Upper lobe of right lung (tissue), 1 donor: ENCODE data around the gene LRRC1. TPM values are rescaled to one million over a fixed set of nuclear protein-coding genes. Genes with fewer than 3 reads are reported as not detected.

ENCODE experiments used
- ATAC-seq: fragments of 200-7000 bp; cut with Tn5 transposase; one replicate; pipeline ENCODE4 v1.9.1; 2020; ENCODE audit warnings: mild to moderate bottlenecking, moderate library complexity
- DNase-seq: peaks from one replicate; pipeline ENCODE4 v3.0.0-alpha.2; 2020
- H3K27ac ChIP-seq: fragments of 200-600 bp; one replicate; pipeline ENCODE4 v1.8.0; 2022
- H3K27me3 ChIP-seq: fragments of 200-600 bp; one replicate; pipeline ENCODE4 v1.8.0; 2022; ENCODE audit warnings: mild to moderate bottlenecking
- H3K36me3 ChIP-seq: fragments of 200-600 bp; one replicate; pipeline ENCODE4 v1.8.0; 2022
- H3K4me1 ChIP-seq: fragments of 200-600 bp; one replicate; pipeline ENCODE4 v1.8.0; 2022
- H3K4me3 ChIP-seq: fragments of 200-600 bp; one replicate; pipeline ENCODE4 v1.8.0; 2022; ENCODE audit warnings: mild to moderate bottlenecking
- H3K9me3 ChIP-seq: fragments of 200-600 bp; one replicate; pipeline ENCODE4 v1.8.0; 2022
- intact Hi-C: fragments of 100-400 bp; cut with DNase I; formaldehyde crosslinking; loops from one replicate; pipeline ENCODE4 v1.11.0; 2022
- total RNA-seq: library from RNA; stranded (reverse); fragmentation: NEBNext Ultra II Directional; extraction: Animal tissue kit (Norgen Biotek cat#: 25700); gene quantifications from one replicate; pipeline ENCODE4 v1.2.1, GENCODE V29; 2021
- TF ChIP-seq, protein P1 (sequence below): fragments of 200-600 bp; IDR thresholded peaks from one replicate; pipeline ENCODE4 v1.8.0; 2022; ENCODE audit warnings: antibody characterized with exemption
- donor health status: DM: no; HTN: yes; CAD: no; lungs with severe emphysema.

LRRC1 gene
- total RNA-seq, 1 donor from 2014 or later, result 22.3 TPM

DNA sequence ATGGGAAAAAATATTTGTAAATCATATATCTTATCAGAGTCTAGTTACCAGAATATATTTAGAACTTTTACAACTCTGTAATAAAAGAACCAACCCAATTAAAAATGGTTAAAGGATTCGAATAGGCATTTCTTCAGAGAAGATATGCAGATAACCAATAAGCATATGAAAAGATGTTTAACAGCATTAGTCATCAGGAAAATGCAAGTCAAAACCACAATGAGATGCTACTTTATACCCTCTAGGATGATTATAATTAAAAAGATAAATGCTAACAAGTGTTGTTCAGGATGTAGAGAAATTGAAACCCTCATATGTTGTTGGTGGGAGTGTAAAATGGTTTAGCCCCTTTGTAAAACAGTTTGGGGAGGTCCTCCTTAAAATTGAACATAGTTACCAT is 94.1 kb downstream of the LRRC1 start:
- ATAC-seq, result no peak
- TF ChIP-seq, protein P1, sequence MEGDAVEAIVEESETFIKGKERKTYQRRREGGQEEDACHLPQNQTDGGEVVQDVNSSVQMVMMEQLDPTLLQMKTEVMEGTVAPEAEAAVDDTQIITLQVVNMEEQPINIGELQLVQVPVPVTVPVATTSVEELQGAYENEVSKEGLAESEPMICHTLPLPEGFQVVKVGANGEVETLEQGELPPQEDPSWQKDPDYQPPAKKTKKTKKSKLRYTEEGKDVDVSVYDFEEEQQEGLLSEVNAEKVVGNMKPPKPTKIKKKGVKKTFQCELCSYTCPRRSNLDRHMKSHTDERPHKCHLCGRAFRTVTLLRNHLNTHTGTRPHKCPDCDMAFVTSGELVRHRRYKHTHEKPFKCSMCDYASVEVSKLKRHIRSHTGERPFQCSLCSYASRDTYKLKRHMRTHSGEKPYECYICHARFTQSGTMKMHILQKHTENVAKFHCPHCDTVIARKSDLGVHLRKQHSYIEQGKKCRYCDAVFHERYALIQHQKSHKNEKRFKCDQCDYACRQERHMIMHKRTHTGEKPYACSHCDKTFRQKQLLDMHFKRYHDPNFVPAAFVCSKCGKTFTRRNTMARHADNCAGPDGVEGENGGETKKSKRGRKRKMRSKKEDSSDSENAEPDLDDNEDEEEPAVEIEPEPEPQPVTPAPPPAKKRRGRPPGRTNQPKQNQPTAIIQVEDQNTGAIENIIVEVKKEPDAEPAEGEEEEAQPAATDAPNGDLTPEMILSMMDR, result no peak

DNA sequence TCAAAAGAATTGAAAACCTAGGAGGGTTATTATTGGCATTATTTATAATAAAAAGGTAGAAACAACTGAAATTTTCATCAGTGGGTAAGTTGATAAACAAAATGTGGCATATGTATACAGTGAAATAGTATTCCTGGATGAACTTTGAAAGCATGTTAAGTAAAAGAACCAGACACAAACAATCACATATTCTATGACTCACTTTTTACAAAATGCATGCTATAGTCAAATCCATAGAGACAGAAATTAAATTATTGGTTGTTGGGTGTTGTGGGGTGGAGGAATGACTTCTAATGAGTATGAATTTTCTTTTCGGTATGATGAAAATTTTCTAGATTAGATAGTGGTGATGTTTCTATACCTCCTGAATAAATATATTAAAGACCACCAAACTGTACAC is 94.6 kb downstream of the LRRC1 start:
- H3K9me3 ChIP-seq, result no peaks in the 10 kb centered on the region
- H3K4me1 ChIP-seq, result no peaks in the 10 kb centered on the region
- DNase-seq, result no peak
- H3K4me3 ChIP-seq, result no peak overlapping the region
- TF ChIP-seq, protein P1, result no peak
- no peaks in the 10 kb centered on the region for H3K36me3 ChIP-seq
- no peak for ATAC-seq
- no peak overlapping the region for H3K27ac ChIP-seq
- H3K27me3 ChIP-seq, result no peaks in the 10 kb centered on the region
- intact Hi-C loops, result no loop called here

More for the DNA sequence above, 94.1 kb downstream of the LRRC1 start:
- DNase-seq, result no peak
- no peaks in the 10 kb centered on the region for H3K27me3 ChIP-seq
- no peak overlapping the region for H3K4me3 ChIP-seq
- intact Hi-C loops, result no loop called here
- H3K36me3 ChIP-seq, result no peaks in the 10 kb centered on the region
- no peak overlapping the region for H3K27ac ChIP-seq
- no peaks in the 10 kb centered on the region for H3K9me3 ChIP-seq
- no peaks in the 10 kb centered on the region for H3K4me1 ChIP-seq

DNA sequence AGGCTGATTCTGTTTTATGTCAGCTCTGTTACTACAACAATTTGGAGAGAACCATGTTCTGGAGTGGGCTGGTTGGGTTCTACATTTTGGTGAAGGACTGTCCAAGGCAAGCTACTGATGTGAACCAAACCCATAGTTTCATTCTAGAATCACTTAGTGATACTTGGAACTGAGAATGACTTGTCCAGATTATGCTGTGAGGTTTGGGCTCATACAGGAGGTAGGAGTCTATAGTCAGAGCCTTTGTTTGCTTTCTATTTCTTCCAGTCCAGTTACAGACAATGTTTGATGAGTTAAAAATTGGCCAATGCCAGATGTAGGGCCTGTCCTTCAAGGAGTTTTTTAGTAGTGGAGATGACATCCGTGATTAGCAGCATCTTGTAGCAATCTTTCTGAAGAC is 97.9 kb downstream of the LRRC1 start:
- no peak for DNase-seq
- TF ChIP-seq, protein P1, result no peak
- no peak overlapping the region for H3K27ac ChIP-seq
- H3K4me3 ChIP-seq, result no peak overlapping the region
- no peak for ATAC-seq
- H3K4me1 ChIP-seq, result no peaks in the 10 kb centered on the region
- H3K9me3 ChIP-seq, result no peaks in the 10 kb centered on the region
- H3K27me3 ChIP-seq, result no peaks in the 10 kb centered on the region
- no peaks in the 10 kb centered on the region for H3K36me3 ChIP-seq
- intact Hi-C loops, result no loop called here

DNA sequence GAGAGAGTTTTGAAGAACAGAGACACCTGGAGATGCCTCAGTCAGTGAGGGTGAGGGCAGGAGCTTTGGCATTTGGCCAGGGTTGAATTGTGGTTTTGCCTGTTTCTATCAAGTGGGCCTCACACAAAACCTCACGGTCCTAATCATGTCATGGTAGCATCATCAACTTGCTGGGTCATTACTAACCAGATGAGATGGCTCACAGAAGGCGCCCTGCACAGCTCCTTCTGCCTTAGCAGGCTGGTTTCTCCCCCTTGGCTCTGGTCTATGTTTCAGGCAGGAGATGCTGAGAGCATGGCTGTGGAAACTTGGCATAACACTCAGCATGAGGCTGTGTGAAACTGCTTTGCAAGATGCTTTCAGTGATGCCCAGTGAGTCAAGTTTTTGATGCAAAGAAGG is 99.3 kb downstream of the LRRC1 start:
- no peak for DNase-seq
- H3K4me1 ChIP-seq, result no peaks in the 10 kb centered on the region
- ATAC-seq, result no peak
- TF ChIP-seq, protein P1, result no peak
- H3K4me3 ChIP-seq, result no peak overlapping the region
- no peaks in the 10 kb centered on the region for H3K36me3 ChIP-seq
- intact Hi-C loops, result no loop called here
- H3K27ac ChIP-seq, result no peak overlapping the region
- no peaks in the 10 kb centered on the region for H3K9me3 ChIP-seq
- no peaks in the 10 kb centered on the region for H3K27me3 ChIP-seq

DNA sequence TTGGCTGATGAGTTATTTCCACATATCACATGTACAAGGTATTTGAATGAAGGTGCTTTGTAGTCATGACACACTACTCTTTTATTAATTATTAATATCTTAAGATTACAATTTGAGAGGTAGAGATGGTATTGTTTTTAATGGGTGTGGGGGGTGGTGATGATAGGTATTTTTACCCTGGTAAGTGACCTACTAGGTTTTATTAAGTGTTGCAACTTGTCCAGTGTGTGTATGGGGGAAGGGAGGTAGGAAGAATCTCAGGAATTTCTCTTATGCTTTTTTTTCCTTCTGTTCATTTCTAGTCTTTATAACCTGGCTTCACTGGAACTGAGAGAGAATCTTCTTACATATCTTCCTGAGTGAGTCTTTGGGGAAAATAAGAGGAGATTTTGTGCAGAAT is 101.4 kb downstream of the LRRC1 start:
- Histone ChIP-seq H3K4me3 (no peak overlapping the region), H3K27ac (no peak overlapping the region), H3K27me3 (no peaks in the 10 kb centered on the region), H3K36me3 (no peaks in the 10 kb centered on the region), H3K4me1 (no peaks in the 10 kb centered on the region), H3K9me3 (no peaks in the 10 kb centered on the region)
- TF ChIP-seq, protein P1, result no peak
- intact Hi-C loops, result no loop called here
- DNase-seq (no peak), ATAC-seq (no peak)
